GM12878 (cell line): ENCODE data around the gene ACSF3. TPM values are rescaled to one million over a fixed set of nuclear protein-coding genes. Genes with fewer than 3 reads are reported as not detected.

Source experiments
- E4F1 ChIP-seq: fragments of 450-650 bp; IDR thresholded peaks from 2 replicates; pipeline ENCODE4 v1.6.1; 2018; ENCODE audit warnings: borderline replicate concordance, mild to moderate bottlenecking; ENCODE audit not compliant: partially characterized antibody
- ELK1 ChIP-seq: IDR thresholded peaks from 2 replicates; pipeline ENCODE4 v1.6.1; 2012; ENCODE audit warnings: low read depth, low read length, improper control_type of control experiment
- MYB ChIP-seq: fragments of 150-350 bp; IDR thresholded peaks from 2 replicates; pipeline ENCODE4 v1.6.1; 2014; ENCODE audit warnings: mild to moderate bottlenecking, low read depth, low read length, borderline replicate concordance
- SREBF2 ChIP-seq: IDR thresholded peaks from 2 replicates; pipeline ENCODE4 v1.6.1; 2012; ENCODE audit warnings: mild to moderate bottlenecking, low read length
- SUPT20H ChIP-seq: IDR thresholded peaks from 2 replicates; pipeline ENCODE4 v1.6.1; 2011; ENCODE audit warnings: low read depth, mild to moderate bottlenecking, low read length, moderate library complexity, borderline replicate concordance; ENCODE audit not compliant: control insufficient read depth
- USF2 ChIP-seq: IDR thresholded peaks from 2 replicates; pipeline ENCODE4 v1.6.1; 2011; ENCODE audit warnings: low read depth, low read length, improper control_type of control experiment, borderline replicate concordance
- ZBED1 ChIP-seq: IDR thresholded peaks from 2 replicates; pipeline ENCODE4 v1.6.1; 2016; ENCODE audit warnings: borderline replicate concordance
- ZBTB11 ChIP-seq: fragments of 450-650 bp; formaldehyde crosslinking; IDR thresholded peaks from 2 replicates; pipeline ENCODE4 v1.5.0; 2022; ENCODE audit warnings: mild to moderate bottlenecking, missing genetic modification characterization
- polyA plus RNA-seq, 11 experiments: library from polyadenylated mRNA; depleted of rRNA in 4 of 11; unstranded in 6 of 11; stranded (reverse) in 5 of 11; fragments of >200 nt; fragmentation: Nextera tagmentation in 4 of 11; fragmentation: Illumina TruSeq in 1 of 11; extraction: Ambion mirVana in 4 of 11; extraction: Trizol in 1 of 11; gene quantifications; 1 replicate in 1 of 11; 2 replicates in 10 of 11; pipeline versions ENCODE4 v1.2.1 to v1.2.3, GENCODE V29; 2011 to 2016; ENCODE audit warnings: inconsistent platforms in 2 of 11, missing spikeins in 2 of 11, low read depth in 1 of 11
- total RNA-seq, 4 experiments: library from RNA; depleted of rRNA in 3 of 4; stranded (reverse); fragments of >200 nt in 3 of 4; fragmentation: Illumina TruSeq in 1 of 4; extraction: Trizol in 1 of 4; gene quantifications; 2 replicates each; pipeline versions ENCODE4 v1.2.1 to v1.2.3, GENCODE V29; 2013 to 2021

Gene ACSF3
- total and polyA plus RNA-seq, 10 of the 15 experiments (the other 5 are each of a cell fraction or from before 2014, with no cell fraction given), result 1.0 to 44.4 (median 25.8) TPM

- TF ChIP-seq ZBTB11 (CRISPR knock-in tag), result no peak
- TF ChIP-seq ELK1, result no peak
- no peak for TF ChIP-seq E4F1
- no peak for TF ChIP-seq SUPT20H
- TF ChIP-seq USF2, result no peak
- TF ChIP-seq SREBF2, result no peak
- no peak for TF ChIP-seq MYB
- TF ChIP-seq ZBED1, result no peak
Observed at GRCh38 chr16:89157778-89158177, 64.1 kb downstream of the ACSF3 start (continued).
